ENCODE data around the gene LRCH3. TPM values are rescaled to one million over a fixed set of nuclear protein-coding genes. Genes with fewer than 3 reads are reported as not detected.

The LRCH3 gene
- total RNA-seq: 10 to 100 TPM; 67.3 to 74.7 TPM

DNA sequence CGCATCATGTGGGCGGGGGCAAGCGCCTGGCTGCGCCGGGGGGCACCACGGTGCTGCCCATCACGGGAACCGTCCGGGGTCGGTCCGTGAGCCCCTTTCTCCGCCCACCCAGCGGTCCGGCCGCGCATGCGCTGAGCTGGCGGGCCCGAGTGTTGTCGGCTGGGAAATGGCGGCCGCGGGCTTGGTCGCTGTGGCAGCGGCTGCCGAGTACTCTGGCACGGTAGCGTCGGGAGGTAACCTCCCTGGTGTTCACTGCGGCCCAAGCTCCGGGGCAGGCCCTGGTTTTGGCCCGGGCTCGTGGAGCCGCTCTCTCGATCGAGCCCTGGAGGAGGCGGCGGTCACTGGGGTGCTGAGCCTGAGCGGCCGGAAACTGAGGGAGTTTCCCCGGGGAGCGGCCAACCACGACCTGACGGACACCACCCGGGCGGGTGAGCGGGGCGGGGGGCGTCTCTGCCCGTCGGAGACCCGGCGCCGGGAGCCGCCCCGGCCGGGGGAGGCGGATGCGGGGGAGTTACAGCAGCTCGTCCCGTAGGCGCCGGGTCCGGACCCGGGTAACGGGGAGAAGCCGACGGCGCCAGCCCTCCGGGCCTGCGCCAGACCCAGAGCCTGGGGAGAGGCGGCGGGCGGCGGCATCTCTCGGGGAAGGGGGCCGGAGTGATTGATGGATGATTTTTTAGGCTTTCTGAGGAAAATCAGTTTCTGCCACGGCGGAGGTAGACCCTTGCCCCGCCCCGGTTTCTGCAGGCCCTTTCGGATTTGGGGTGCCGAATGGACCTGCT, at the start of gene LRCH3:
LRCH3 (plus strand) TSS at position 142 of the 779 bp plus-strand sequence; CDS start at position 167, 25 bp downstream.
- DNase-seq (ENCODE audit: low spot score) (peak; percentile 91), ATAC-seq (peak; percentile 89 to 94)
- Mint-ChIP-seq H3K9me3 (no peaks in the 10 kb centered on the region), H3K4me3 (peak within 1 kb of the TSS; percentile 96), H3K27me3 (no peaks in the 10 kb centered on the region), H3K27ac (peak within 1 kb of the TSS; percentile 90 to 99), H3K36me3 (peaks cover 5% of the 10 kb centered on the region), H3K4me1 (ENCODE audit: low read depth in 2 of 2) (peaks cover 26 to 30% of the 10 kb centered on the region in 2 donors)

DNA sequence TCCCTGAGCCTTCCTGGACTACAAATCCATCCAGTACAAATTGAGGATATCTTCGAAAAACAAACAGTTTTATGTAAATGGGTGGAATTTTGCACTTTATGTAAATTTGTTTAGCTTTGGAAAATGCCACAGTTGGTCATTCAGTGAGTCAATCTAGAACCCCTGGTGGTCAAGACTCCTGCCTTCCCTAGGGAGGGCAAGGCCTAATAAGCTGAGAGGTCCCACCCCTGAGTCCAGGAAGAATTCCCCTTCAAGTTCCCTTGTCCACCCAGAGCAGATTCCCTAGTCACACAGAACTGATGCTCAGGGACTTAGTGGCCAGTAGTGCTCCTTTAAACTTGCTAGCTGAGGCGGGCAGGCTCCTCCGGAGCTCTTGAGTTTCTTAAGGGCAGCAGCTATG, 48.3 kb upstream of the LRCH3 start:
- H3K27me3 Mint-ChIP-seq: no peaks in the 10 kb centered on the region
- H3K4me1 Mint-ChIP-seq (ENCODE audit: low read depth in 2 of 2): no peaks in the 10 kb centered on the region
- H3K27ac Mint-ChIP-seq: no peak overlapping the region
- no peak for ATAC-seq
- H3K36me3 Mint-ChIP-seq: no peaks in the 10 kb centered on the region
- no peak overlapping the region for H3K4me3 Mint-ChIP-seq
- DNase-seq (ENCODE audit: low spot score): no peak
- H3K9me3 Mint-ChIP-seq: no peaks in the 10 kb centered on the region

DNA sequence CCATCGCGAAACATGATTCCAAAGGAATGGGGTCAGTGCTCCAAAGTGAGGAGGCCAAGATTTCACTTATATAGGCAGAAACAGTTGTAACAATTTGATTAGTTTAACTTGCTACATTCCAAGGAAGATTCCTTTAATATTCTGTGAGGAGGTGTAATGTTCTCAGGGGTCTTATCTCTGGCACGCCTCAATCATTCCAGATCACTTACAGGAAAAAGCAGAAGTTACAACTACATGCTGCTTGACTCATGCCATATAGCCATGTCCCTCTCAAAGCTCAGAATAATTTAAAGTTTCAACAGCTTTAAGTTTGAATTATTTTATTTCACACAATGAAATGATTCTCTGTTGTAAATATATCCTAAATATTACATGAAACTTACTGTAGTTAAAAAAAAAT, 44.8 kb upstream of the LRCH3 start:
- Mint-ChIP-seq H3K27me3 (no peaks in the 10 kb centered on the region), H3K36me3 (no peaks in the 10 kb centered on the region), H3K27ac (no peak overlapping the region), H3K4me1 (ENCODE audit: low read depth in 2 of 2) (peaks cover 13 to 20% of the 10 kb centered on the region in 2 donors), H3K9me3 (no peaks in the 10 kb centered on the region), H3K4me3 (no peak overlapping the region)
- no peak for ATAC-seq
- no peak for DNase-seq (ENCODE audit: low spot score)

DNA sequence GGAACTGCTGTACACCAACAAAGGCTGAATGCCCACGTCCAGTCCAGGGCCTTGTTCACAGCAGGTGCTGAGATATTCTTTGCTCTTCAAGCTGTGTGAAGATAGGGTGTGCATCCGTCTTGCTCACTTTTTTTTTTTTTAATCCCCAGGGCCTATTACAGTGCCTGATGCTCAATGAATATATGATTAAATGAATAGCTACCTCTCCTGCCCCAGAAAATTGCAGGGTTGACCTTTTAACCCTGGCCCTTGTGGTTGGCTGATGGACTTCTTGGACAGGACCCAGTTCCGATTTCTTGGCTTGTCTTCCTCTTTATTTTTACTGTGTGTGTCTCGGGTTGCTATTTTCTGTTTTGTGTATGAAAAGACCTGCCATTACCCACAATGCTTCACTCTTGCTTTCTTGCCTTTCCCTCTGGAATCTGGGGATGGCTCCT, 44.2 kb upstream of the LRCH3 start:
- Mint-ChIP-seq H3K27me3 (no peaks in the 10 kb centered on the region), H3K36me3 (no peaks in the 10 kb centered on the region), H3K4me3 (no peak overlapping the region), H3K4me1 (ENCODE audit: low read depth in 2 of 2) (peaks cover 15 to 22% of the 10 kb centered on the region in 2 donors), H3K27ac (peak overlapping the region in 1 of 2 donors; percentile 13), H3K9me3 (no peaks in the 10 kb centered on the region)
- DNase-seq (ENCODE audit: low spot score) (no peak), ATAC-seq (no peak)

- Mint-ChIP-seq H3K4me1 (ENCODE audit: low read depth in 2 of 2) (peaks cover 26 to 37% of the 10 kb centered on the region in 2 donors), H3K9me3 (no peaks in the 10 kb centered on the region), H3K27ac (peak overlapping the region; percentile 94), H3K27me3 (no peaks in the 10 kb centered on the region), H3K36me3 (no peaks in the 10 kb centered on the region), H3K4me3 (peak overlapping the region; percentile 99)
- DNase-seq (ENCODE audit: low spot score): no peak
- no peak for ATAC-seq
These were observed 42.3 kb upstream of the LRCH3 start for GRCh38 chr3:197748597-197749314.

DNA sequence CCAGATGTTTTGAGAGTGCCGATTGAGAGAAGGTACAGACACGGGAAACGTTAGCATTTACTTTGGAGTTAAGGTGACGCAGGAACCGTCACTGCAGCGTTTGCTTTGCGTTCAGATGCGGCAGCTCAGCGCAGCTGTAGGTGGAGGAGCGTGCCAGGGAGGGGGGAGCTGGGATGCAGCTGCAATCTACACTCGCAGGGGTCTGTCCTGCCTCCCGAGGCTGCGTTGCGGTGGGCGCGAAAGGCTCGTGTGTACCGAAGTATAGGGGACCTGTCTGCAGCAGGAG, 41.8 kb upstream of the LRCH3 start:
- no peaks in the 10 kb centered on the region for H3K36me3 Mint-ChIP-seq
- no peaks in the 10 kb centered on the region for H3K27me3 Mint-ChIP-seq
- H3K4me1 Mint-ChIP-seq (ENCODE audit: low read depth in 2 of 2): peaks cover 30 to 41% of the 10 kb centered on the region in 2 donors
- no peaks in the 10 kb centered on the region for H3K9me3 Mint-ChIP-seq
- H3K27ac Mint-ChIP-seq: peak overlapping the region; percentile 94
- DNase-seq (ENCODE audit: low spot score) (no peak), ATAC-seq (peak; percentile 55 to 58)
- H3K4me3 Mint-ChIP-seq: peak overlapping the region; percentile 99

DNA sequence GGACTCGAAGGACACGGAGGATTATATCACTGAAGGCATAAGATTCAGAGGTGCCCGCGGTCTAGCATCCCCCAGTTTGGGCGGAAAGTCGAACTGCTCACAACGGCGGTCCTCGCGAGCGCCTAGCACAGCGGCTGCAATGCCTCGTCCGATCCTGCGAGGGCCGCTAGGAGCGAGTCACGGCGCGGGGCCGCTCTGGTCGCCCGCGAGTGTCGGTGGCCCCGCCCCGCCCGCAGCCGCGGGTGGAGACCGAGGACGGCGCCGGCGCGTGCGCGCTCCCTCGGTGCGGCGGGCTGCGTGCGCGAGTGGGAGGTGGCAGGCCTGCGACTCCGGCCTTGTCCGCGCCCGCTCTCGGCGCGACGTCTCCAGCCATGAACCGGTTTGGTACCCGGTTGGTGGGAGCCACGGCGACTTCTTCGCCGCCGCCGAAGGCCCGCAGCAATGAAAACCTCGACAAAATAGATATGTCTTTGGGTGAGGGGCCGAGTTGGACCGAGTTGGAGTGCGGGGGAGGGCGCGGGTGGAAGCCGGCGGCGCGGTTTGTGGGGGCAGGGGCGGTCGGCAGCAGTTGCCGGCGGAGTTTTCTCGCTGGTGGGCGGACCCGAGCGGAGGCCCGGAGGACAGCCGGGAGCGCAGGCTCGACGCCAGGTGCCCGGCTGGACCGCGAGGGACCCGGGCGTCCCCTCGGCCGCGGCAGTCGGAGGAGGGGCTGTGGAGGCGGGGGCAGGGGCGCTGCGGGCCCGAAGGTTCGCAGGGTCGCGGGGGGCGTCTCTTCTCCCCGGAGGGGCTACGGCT, 41.3 kb upstream of the LRCH3 start, which contains the start of gene FYTTD1:
FYTTD1 (plus strand) TSS at position 283 of the 795 bp plus-strand sequence; CDS start at position 372, 89 bp downstream.
- H3K4me3 Mint-ChIP-seq: peak within 1 kb of the TSS; percentile 99
- DNase-seq (ENCODE audit: low spot score) (peak; percentile 95), ATAC-seq (peak; percentile 93 to 95)
- peak within 1 kb of the TSS; percentile 94 to 95 for H3K27ac Mint-ChIP-seq
- H3K4me1 Mint-ChIP-seq (ENCODE audit: low read depth in 2 of 2): peaks cover 32 to 44% of the 10 kb centered on the region in 2 donors
- no peaks in the 10 kb centered on the region for H3K27me3 Mint-ChIP-seq
- no peaks in the 10 kb centered on the region for H3K9me3 Mint-ChIP-seq
- no peaks in the 10 kb centered on the region for H3K36me3 Mint-ChIP-seq

DNA sequence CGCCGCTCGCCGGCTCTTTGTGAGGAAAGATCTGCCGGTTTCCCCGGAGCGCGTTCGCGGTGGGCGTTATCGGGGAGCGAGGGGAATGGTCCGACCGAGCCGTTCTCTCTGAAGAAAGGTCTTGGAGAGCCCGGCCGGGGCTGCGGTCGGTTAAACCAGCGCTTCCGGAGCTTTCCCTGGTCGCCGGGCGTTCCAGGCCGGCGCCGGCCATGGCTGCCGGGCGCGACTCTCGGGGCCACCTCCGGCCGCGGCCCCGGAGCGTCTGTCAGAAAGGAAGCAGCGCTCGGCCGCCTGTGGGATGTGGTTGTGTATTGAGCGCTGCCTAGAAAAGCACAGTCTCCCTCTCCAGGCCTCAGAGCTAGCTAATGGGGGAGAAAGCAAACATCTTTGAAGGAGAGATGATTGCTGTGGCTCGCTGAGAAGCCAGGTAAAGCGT, 40.6 kb upstream of the LRCH3 start:
- Mint-ChIP-seq H3K27ac (peak overlapping the region; percentile 94 to 95), H3K36me3 (no peaks in the 10 kb centered on the region), H3K9me3 (no peaks in the 10 kb centered on the region), H3K4me1 (ENCODE audit: low read depth in 2 of 2) (peaks cover 34 to 48% of the 10 kb centered on the region in 2 donors), H3K4me3 (peak overlapping the region; percentile 99), H3K27me3 (no peaks in the 10 kb centered on the region)
- DNase-seq (ENCODE audit: low spot score): peak; percentile 82
- peak; percentile 75 to 79 for ATAC-seq

- H3K27ac Mint-ChIP-seq: peak overlapping the region; percentile 94 to 95
- H3K27me3 Mint-ChIP-seq: no peaks in the 10 kb centered on the region
- no peaks in the 10 kb centered on the region for H3K36me3 Mint-ChIP-seq
- H3K4me3 Mint-ChIP-seq: peak overlapping the region; percentile 99
- H3K9me3 Mint-ChIP-seq: no peaks in the 10 kb centered on the region
- ATAC-seq (no peak), DNase-seq (ENCODE audit: low spot score) (peak; percentile 61)
- H3K4me1 Mint-ChIP-seq (ENCODE audit: low read depth in 2 of 2): peaks cover 37 to 54% of the 10 kb centered on the region in 2 donors
These were observed 40.0 kb upstream of the LRCH3 start for GRCh38 chr3:197750858-197751737.

DNA sequence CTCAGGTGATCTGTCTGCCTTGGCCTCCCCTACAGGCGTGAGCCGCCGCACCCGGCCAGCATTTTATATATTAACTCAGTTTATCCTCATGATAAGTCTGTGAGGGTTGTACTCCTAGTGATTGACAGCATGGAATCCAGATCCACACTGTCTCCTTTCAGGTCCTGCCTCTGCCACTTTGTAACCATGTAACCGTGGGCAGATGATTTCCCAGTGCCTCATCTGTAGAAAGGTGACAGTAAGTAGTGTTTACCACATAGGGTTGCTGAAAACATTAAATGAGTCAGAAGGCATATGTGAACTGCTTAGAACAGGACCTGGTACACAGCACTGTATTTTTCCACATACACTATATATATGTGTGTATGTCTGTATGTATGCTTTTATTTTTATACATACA, 38.9 kb upstream of the LRCH3 start:
- Mint-ChIP-seq H3K36me3 (no peaks in the 10 kb centered on the region), H3K4me1 (ENCODE audit: low read depth in 2 of 2) (peaks cover 38 to 56% of the 10 kb centered on the region in 2 donors), H3K4me3 (peak overlapping the region; percentile 80), H3K27ac (peak overlapping the region; percentile 88 to 94), H3K9me3 (no peaks in the 10 kb centered on the region), H3K27me3 (no peaks in the 10 kb centered on the region)
- ATAC-seq (peak in 1 of 2 donors; percentile 53), DNase-seq (ENCODE audit: low spot score) (no peak)

GRCh38 chr3:197753263-197753662, 37.8 kb upstream of the LRCH3 start:
- DNase-seq (ENCODE audit: low spot score) (no peak), ATAC-seq (no peak)
- H3K9me3 Mint-ChIP-seq: no peaks in the 10 kb centered on the region
- peak overlapping the region; percentile 88 to 94 for H3K27ac Mint-ChIP-seq
- peaks cover 38 to 55% of the 10 kb centered on the region in 2 donors for H3K4me1 Mint-ChIP-seq (ENCODE audit: low read depth in 2 of 2)
- peak overlapping the region; percentile 4 for H3K4me3 Mint-ChIP-seq
- H3K36me3 Mint-ChIP-seq: no peaks in the 10 kb centered on the region
- H3K27me3 Mint-ChIP-seq: no peaks in the 10 kb centered on the region

DNA sequence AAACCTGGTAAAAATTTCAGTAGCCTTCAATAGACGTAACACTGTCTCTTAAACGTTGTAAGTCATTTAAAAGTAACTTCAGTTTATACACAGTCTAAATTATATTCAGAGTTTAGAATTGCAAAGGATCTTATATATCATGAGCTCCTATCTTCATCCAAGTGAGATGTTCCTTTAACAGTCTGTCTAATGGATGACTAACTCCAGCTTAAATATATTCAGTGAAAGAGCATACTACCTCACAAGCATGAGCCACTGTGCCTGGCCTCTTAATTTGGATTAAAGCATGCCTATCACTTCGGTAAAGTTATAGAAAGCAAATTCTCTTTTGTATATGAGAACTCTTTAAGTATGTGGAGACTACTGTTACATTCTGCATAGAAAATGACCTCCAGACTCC, 34.4 kb upstream of the LRCH3 start:
- Mint-ChIP-seq H3K27ac (no peak overlapping the region), H3K27me3 (no peaks in the 10 kb centered on the region), H3K4me1 (ENCODE audit: low read depth in 2 of 2) (peaks cover 23 to 34% of the 10 kb centered on the region in 2 donors), H3K9me3 (no peaks in the 10 kb centered on the region), H3K36me3 (no peaks in the 10 kb centered on the region), H3K4me3 (no peak overlapping the region)
- no peak for DNase-seq (ENCODE audit: low spot score)
- ATAC-seq: no peak

DNA sequence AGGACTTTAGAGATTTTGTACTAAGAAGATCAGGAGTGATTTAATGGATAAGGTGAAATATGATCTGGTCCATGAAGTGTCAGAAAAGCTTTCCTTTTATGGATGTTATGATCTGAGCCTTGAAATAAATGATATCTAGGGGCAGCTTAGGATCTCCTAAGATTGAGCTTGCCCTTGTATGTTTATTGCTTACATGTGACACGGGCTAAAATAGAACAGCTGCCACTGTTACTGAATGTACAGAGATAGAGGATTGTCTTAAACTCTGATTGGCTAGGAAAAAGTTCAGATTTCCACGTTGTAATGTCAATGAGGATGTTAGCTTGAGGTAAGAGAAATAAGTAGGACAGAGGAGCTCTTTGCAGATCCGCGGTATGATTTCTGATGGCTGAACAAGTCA, 32.5 kb upstream of the LRCH3 start:
- H3K9me3 Mint-ChIP-seq: no peaks in the 10 kb centered on the region
- H3K4me3 Mint-ChIP-seq: no peak overlapping the region
- no peaks in the 10 kb centered on the region for H3K36me3 Mint-ChIP-seq
- H3K27ac Mint-ChIP-seq: no peak overlapping the region
- DNase-seq (ENCODE audit: low spot score): no peak
- no peaks in the 10 kb centered on the region for H3K27me3 Mint-ChIP-seq
- H3K4me1 Mint-ChIP-seq (ENCODE audit: low read depth in 2 of 2): peaks cover 13 to 19% of the 10 kb centered on the region in 2 donors
- ATAC-seq: no peak
